ENCODE measurements around the gene VPS11. TPM values are rescaled to one million over a fixed set of nuclear protein-coding genes. Genes with fewer than 3 reads are reported as not detected.
"Not testable (repeated sequence)": the region's sequence is repeated elsewhere in the genome, so short reads cannot be mapped to it uniquely, and the experiment has no call there.

VPS11 gene
- total RNA-seq, 1 experiment from 2014 or later = 11.6 TPM

GRCh38 chr11:119031912-119032280 is 35.7 kb upstream of the VPS11 start:
- no peak for DNase-seq (ENCODE audit: low read depth)
- in situ Hi-C loops (cut with HindIII; ENCODE audit: low pct_unique_long_range_greater_than_20kb, low sequenced_read_pairs) = no loop called here

GRCh38 chr11:119033421-119033820 is 34.2 kb upstream of the VPS11 start:
- in situ Hi-C loops (cut with HindIII; ENCODE audit: low pct_unique_long_range_greater_than_20kb, low sequenced_read_pairs); DNase-seq (ENCODE audit: low read depth): not testable (repeated sequence)

GRCh38 chr11:119034813-119035212 is 32.8 kb upstream of the VPS11 start:
- in situ Hi-C loops (cut with HindIII; ENCODE audit: low pct_unique_long_range_greater_than_20kb, low sequenced_read_pairs) = no loop called here
- DNase-seq (ENCODE audit: low read depth) = no peak

GRCh38 chr11:119038884-119039283 is 28.7 kb upstream of the VPS11 start:
- in situ Hi-C loops (cut with HindIII; ENCODE audit: low pct_unique_long_range_greater_than_20kb, low sequenced_read_pairs) = no loop called here
- DNase-seq (ENCODE audit: low read depth) = no peak

GRCh38 chr11:119039471-119039870 is 28.1 kb upstream of the VPS11 start:
- in situ Hi-C loops (cut with HindIII; ENCODE audit: low pct_unique_long_range_greater_than_20kb, low sequenced_read_pairs); DNase-seq (ENCODE audit: low read depth): not testable (repeated sequence)

GRCh38 chr11:119041821-119042514 is 25.6 kb upstream of the VPS11 start:
- in situ Hi-C loops (cut with HindIII; ENCODE audit: low pct_unique_long_range_greater_than_20kb, low sequenced_read_pairs) = no loop called here
- no peak for DNase-seq (ENCODE audit: low read depth)

- in situ Hi-C loops (cut with HindIII; ENCODE audit: low pct_unique_long_range_greater_than_20kb, low sequenced_read_pairs) = no loop called here
- no peak for DNase-seq (ENCODE audit: low read depth)
These were observed 24.7 kb upstream of the VPS11 start for GRCh38 chr11:119042927-119043326.

GRCh38 chr11:119044708-119045107 is 22.9 kb upstream of the VPS11 start:
- in situ Hi-C loops (cut with HindIII; ENCODE audit: low pct_unique_long_range_greater_than_20kb, low sequenced_read_pairs) = no loop called here

GRCh38 chr11:119046489-119046888 is 21.1 kb upstream of the VPS11 start:
- no peak for DNase-seq (ENCODE audit: low read depth)
- in situ Hi-C loops (cut with HindIII; ENCODE audit: low pct_unique_long_range_greater_than_20kb, low sequenced_read_pairs) = no loop called here

More at GRCh38 chr11:119044708-119045107, 22.9 kb upstream of the VPS11 start:
- no peak for DNase-seq (ENCODE audit: low read depth)

GRCh38 chr11:119047205-119047604 is 20.4 kb upstream of the VPS11 start:
- in situ Hi-C loops (cut with HindIII; ENCODE audit: low pct_unique_long_range_greater_than_20kb, low sequenced_read_pairs) = no loop called here
- no peak for DNase-seq (ENCODE audit: low read depth)

- in situ Hi-C loops (cut with HindIII; ENCODE audit: low pct_unique_long_range_greater_than_20kb, low sequenced_read_pairs) = no loop called here
- no peak for DNase-seq (ENCODE audit: low read depth)
These were observed 19.0 kb upstream of the VPS11 start for GRCh38 chr11:119048644-119049043.

- in situ Hi-C loops (cut with HindIII; ENCODE audit: low pct_unique_long_range_greater_than_20kb, low sequenced_read_pairs) = no loop called here
- DNase-seq (ENCODE audit: low read depth) = no peak
These were observed 18.5 kb upstream of the VPS11 start for GRCh38 chr11:119049081-119049480.

GRCh38 chr11:119051440-119052162 is 16.0 kb upstream of the VPS11 start:
- no peak for DNase-seq (ENCODE audit: low read depth)
- in situ Hi-C loops (cut with HindIII; ENCODE audit: low pct_unique_long_range_greater_than_20kb, low sequenced_read_pairs) = no loop called here

GRCh38 chr11:119052163-119052814 is 15.3 kb upstream of the VPS11 start:
- DNase-seq (ENCODE audit: low read depth) = no peak
- in situ Hi-C loops (cut with HindIII; ENCODE audit: low pct_unique_long_range_greater_than_20kb, low sequenced_read_pairs) = no loop called here

GRCh38 chr11:119054418-119054817 is 13.2 kb upstream of the VPS11 start:
- in situ Hi-C loops (cut with HindIII; ENCODE audit: low pct_unique_long_range_greater_than_20kb, low sequenced_read_pairs) = no loop called here
- no peak for DNase-seq (ENCODE audit: low read depth)

- in situ Hi-C loops (cut with HindIII; ENCODE audit: low pct_unique_long_range_greater_than_20kb, low sequenced_read_pairs) = no loop called here
- peak; percentile 30 for DNase-seq (ENCODE audit: low read depth)
These were observed 11.7 kb upstream of the VPS11 start for GRCh38 chr11:119055901-119056300.

GRCh38 chr11:119056421-119056999 is 11.1 kb upstream of the VPS11 start:
- DNase-seq (ENCODE audit: low read depth) = no peak
- in situ Hi-C loops (cut with HindIII; ENCODE audit: low pct_unique_long_range_greater_than_20kb, low sequenced_read_pairs) = no loop called here

GRCh38 chr11:119057000-119057769 is 10.4 kb upstream of the VPS11 start, which contains the start of gene HYOU1:
TSS of gene HYOU1 (minus strand) at chr11:119057205. CDS start at chr11:119056160, 1,045 bp downstream.
- in situ Hi-C loops (cut with HindIII; ENCODE audit: low pct_unique_long_range_greater_than_20kb, low sequenced_read_pairs) = no loop called here
- DNase-seq (ENCODE audit: low read depth) = peak; percentile 88
